Measurements from ENCODE around the gene HCFC1R1.

GRCh38 chr16:3044708-3045107 is 21.0 kb upstream of the HCFC1R1 start:
- TF ChIP-seq, protein P1, sequence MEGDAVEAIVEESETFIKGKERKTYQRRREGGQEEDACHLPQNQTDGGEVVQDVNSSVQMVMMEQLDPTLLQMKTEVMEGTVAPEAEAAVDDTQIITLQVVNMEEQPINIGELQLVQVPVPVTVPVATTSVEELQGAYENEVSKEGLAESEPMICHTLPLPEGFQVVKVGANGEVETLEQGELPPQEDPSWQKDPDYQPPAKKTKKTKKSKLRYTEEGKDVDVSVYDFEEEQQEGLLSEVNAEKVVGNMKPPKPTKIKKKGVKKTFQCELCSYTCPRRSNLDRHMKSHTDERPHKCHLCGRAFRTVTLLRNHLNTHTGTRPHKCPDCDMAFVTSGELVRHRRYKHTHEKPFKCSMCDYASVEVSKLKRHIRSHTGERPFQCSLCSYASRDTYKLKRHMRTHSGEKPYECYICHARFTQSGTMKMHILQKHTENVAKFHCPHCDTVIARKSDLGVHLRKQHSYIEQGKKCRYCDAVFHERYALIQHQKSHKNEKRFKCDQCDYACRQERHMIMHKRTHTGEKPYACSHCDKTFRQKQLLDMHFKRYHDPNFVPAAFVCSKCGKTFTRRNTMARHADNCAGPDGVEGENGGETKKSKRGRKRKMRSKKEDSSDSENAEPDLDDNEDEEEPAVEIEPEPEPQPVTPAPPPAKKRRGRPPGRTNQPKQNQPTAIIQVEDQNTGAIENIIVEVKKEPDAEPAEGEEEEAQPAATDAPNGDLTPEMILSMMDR (IDR thresholded peaks at IDR 0.05), result no peak
- TF ChIP-seq POLR2A (IDR thresholded peaks at IDR 0.05), result no peak
